NCI-H2107 (cell line): ENCODE data around the gene IL21R.
"Not testable (repeated sequence)": the region's sequence is repeated elsewhere in the genome, so short reads cannot be mapped to it uniquely, and the experiment has no call there.

ENCODE experiments used
- DNase-seq: peaks from one replicate; lab custom pipeline; 2025; lab: John Stamatoyannopoulos, UW

IL21R gene

GRCh38 chr16:27377666-27378485 is 24.1 kb upstream of the IL21R start:
- DNase-seq: no peak

GRCh38 chr16:27378871-27379481 is 23.0 kb upstream of the IL21R start:
- no peak for DNase-seq

GRCh38 chr16:27379919-27380318 is 22.1 kb upstream of the IL21R start:
- DNase-seq: no peak

- no peak for DNase-seq
Measured at GRCh38 chr16:27381236-27381635, 20.7 kb upstream of the IL21R start.

- DNase-seq: no peak
Measured at GRCh38 chr16:27381974-27382855, 19.8 kb upstream of the IL21R start.

GRCh38 chr16:27383556-27384243 is 18.3 kb upstream of the IL21R start:
- no peak for DNase-seq

GRCh38 chr16:27384425-27384824 is 17.5 kb upstream of the IL21R start:
- DNase-seq: no peak

- DNase-seq: no peak
Measured at GRCh38 chr16:27385398-27385797, 16.6 kb upstream of the IL21R start.

GRCh38 chr16:27386674-27387073 is 15.3 kb upstream of the IL21R start:
- DNase-seq: no peak

GRCh38 chr16:27387724-27388123 is 14.2 kb upstream of the IL21R start:
- no peak for DNase-seq

- no peak for DNase-seq
Measured at GRCh38 chr16:27389272-27389961, 12.6 kb upstream of the IL21R start.

- DNase-seq: no peak
Measured at GRCh38 chr16:27390151-27390550, 11.8 kb upstream of the IL21R start.

- DNase-seq: no peak
Measured at GRCh38 chr16:27392671-27393070, 9.3 kb upstream of the IL21R start.

- no peak for DNase-seq
Measured at GRCh38 chr16:27394516-27394915, 7.5 kb upstream of the IL21R start.

- DNase-seq: not testable (repeated sequence)
Measured at GRCh38 chr16:27398341-27398893, 3.6 kb upstream of the IL21R start.

- no peak for DNase-seq
Measured at GRCh38 chr16:27398894-27399853, 2.8 kb upstream of the IL21R start.

- DNase-seq: no peak
Measured at GRCh38 chr16:27399969-27400368, 2.0 kb upstream of the IL21R start.

GRCh38 chr16:27400751-27401620 is 988 bp upstream of the IL21R start:
- DNase-seq: no peak

- DNase-seq: no peak
Measured at GRCh38 chr16:27402569-27402963, 592 bp downstream of the IL21R start.
